Activated naive CD8-positive, alpha-beta T cell treated with anti-CD3 and anti-CD28 coated beads for 36 hours (primary cell): ENCODE data around the gene PHLDB2. TPM values are rescaled to one million over a fixed set of nuclear protein-coding genes. Genes with fewer than 3 reads are reported as not detected.
A peak's percentile ranks its signal among the peaks of the same experiment; 100 is the strongest.

Source experiments
- DNase-seq: peaks from one replicate; pipeline ENCODE4 v3.0.0; 2021
- H3K27ac Mint-ChIP-seq: one replicate; pipeline ENCODE4 v1.8.0; 2022; ENCODE audit warnings: mild to moderate bottlenecking, moderate library complexity, mixed read lengths
- H3K27me3 Mint-ChIP-seq: one replicate; pipeline ENCODE4 v1.8.0; 2022; ENCODE audit warnings: mild to moderate bottlenecking, mixed read lengths
- H3K36me3 Mint-ChIP-seq: one replicate; pipeline ENCODE4 v1.8.0; 2021; ENCODE audit warnings: mild to moderate bottlenecking, mixed read lengths
- H3K4me1 Mint-ChIP-seq: one replicate; pipeline ENCODE4 v1.8.0; 2021; ENCODE audit warnings: mixed read lengths
- H3K4me3 Mint-ChIP-seq: one replicate; pipeline ENCODE4 v1.8.0; 2022; ENCODE audit warnings: mild to moderate bottlenecking, moderate library complexity, mixed read lengths
- H3K9me3 Mint-ChIP-seq: one replicate; pipeline ENCODE4 v1.8.0; 2022; ENCODE audit warnings: mixed read lengths
- total RNA-seq, 2 experiments: library from RNA; stranded (reverse); gene quantifications; one replicate each; pipeline ENCODE4 v1.2.3, GENCODE V29; 2021

The PHLDB2 gene
- total RNA-seq, 2 experiments from 2014 or later: 2.3 to 2.5 TPM

- H3K4me1 Mint-ChIP-seq: peaks cover 20% of the 10 kb centered on the region
- H3K36me3 Mint-ChIP-seq: no peaks in the 10 kb centered on the region
- H3K27ac Mint-ChIP-seq: no peak overlapping the region
- DNase-seq: no peak
- H3K27me3 Mint-ChIP-seq: no peaks in the 10 kb centered on the region
- no peak overlapping the region for H3K4me3 Mint-ChIP-seq
- no peaks in the 10 kb centered on the region for H3K9me3 Mint-ChIP-seq
Observed at GRCh38 chr3:112009670-112010069, 150.6 kb downstream of the PHLDB2 start.

- H3K27ac Mint-ChIP-seq: no peak overlapping the region
- peaks cover 13% of the 10 kb centered on the region for H3K4me1 Mint-ChIP-seq
- H3K4me3 Mint-ChIP-seq: no peak overlapping the region
- no peaks in the 10 kb centered on the region for H3K36me3 Mint-ChIP-seq
- H3K9me3 Mint-ChIP-seq: no peaks in the 10 kb centered on the region
- H3K27me3 Mint-ChIP-seq: no peaks in the 10 kb centered on the region
- DNase-seq: no peak
Observed at GRCh38 chr3:112010636-112011035, 151.6 kb downstream of the PHLDB2 start.

DNA sequence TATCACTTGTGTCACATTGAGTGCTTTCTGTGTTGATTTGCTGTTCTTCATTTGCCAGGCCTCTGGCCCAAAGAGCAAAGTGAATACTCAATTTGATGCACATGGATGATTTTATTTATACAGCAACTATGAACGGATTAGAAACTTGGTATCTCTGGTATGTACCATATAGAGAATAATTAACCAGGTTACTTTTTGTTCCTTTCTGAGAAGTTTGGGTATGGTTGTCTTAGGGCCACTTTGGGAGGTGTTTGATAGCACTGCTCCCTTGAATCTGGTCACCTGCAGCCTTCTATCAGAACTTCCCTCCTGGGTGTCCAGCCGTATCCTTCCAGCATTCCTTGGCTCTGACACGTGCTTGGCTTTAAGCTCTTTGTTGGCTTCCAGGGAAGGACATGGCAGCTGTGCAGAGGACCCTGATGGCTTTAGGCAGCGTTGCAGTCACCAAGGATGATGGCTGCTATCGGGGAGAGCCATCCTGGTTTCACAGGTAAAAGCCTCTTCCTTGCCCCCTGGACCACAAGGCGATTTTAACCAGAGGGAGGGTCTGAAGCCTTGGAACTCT lies 152.4 kb downstream of the PHLDB2 start:
- Mint-ChIP-seq H3K27ac (no peak overlapping the region), H3K4me1 (peaks cover 13% of the 10 kb centered on the region), H3K36me3 (no peaks in the 10 kb centered on the region), H3K27me3 (no peaks in the 10 kb centered on the region), H3K4me3 (no peak overlapping the region), H3K9me3 (no peaks in the 10 kb centered on the region)
- no peak for DNase-seq

- H3K36me3 Mint-ChIP-seq: no peaks in the 10 kb centered on the region
- H3K4me1 Mint-ChIP-seq: peaks cover 16% of the 10 kb centered on the region
- H3K9me3 Mint-ChIP-seq: no peaks in the 10 kb centered on the region
- no peak for DNase-seq
- no peak overlapping the region for H3K4me3 Mint-ChIP-seq
- H3K27ac Mint-ChIP-seq: peak overlapping the region; percentile 0
- H3K27me3 Mint-ChIP-seq: no peaks in the 10 kb centered on the region
Observed at GRCh38 chr3:112012205-112012992, 153.3 kb downstream of the PHLDB2 start.

DNA sequence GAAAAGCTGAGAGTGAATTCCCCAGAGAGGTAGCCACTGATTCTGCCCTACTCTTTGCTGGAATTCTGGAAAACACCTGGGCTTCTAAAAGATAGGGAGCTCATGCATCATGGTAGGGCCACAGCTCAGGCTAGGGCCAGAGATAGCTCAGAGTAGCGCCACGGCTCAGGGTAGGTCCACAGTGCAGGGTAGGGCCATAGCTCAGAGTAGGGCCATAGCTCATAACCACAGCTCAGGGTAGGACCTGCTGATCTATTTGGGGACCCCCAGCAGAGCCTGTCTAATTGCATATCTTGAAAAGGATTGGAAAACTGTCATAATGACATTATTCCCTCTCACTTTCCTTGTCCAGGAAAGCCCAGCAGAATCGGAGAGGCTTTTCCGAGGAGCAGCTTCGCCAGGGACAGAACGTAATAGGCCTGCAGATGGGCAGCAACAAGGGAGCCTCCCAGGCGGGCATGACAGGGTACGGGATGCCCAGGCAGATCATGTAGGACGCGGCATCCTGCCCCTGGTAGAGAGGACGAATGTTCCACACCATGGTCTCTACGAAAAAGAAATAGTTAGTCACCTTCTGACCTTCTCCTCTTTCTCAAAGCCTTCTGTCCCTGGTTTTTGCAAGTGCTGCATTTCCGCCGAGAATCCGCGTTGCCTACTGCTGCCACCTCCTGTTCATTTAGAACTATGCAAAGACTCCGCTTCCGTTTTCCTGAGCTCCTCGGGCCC lies 154.2 kb downstream of the PHLDB2 start:
- peak overlapping the region; percentile 0 for H3K27ac Mint-ChIP-seq
- H3K36me3 Mint-ChIP-seq: no peaks in the 10 kb centered on the region
- DNase-seq: peak; percentile 58
- no peak overlapping the region for H3K4me3 Mint-ChIP-seq
- no peaks in the 10 kb centered on the region for H3K9me3 Mint-ChIP-seq
- H3K27me3 Mint-ChIP-seq: no peaks in the 10 kb centered on the region
- H3K4me1 Mint-ChIP-seq: peaks cover 16% of the 10 kb centered on the region

GRCh38 chr3:112013784-112014143 lies 154.7 kb downstream of the PHLDB2 start:
- peaks cover 16% of the 10 kb centered on the region for H3K4me1 Mint-ChIP-seq
- H3K9me3 Mint-ChIP-seq: no peaks in the 10 kb centered on the region
- no peak for DNase-seq
- no peak overlapping the region for H3K4me3 Mint-ChIP-seq
- H3K36me3 Mint-ChIP-seq: no peaks in the 10 kb centered on the region
- no peaks in the 10 kb centered on the region for H3K27me3 Mint-ChIP-seq
- H3K27ac Mint-ChIP-seq: no peak overlapping the region

- peaks cover 1% of the 10 kb centered on the region for H3K9me3 Mint-ChIP-seq
- H3K4me3 Mint-ChIP-seq: no peak overlapping the region
- no peaks in the 10 kb centered on the region for H3K27me3 Mint-ChIP-seq
- H3K27ac Mint-ChIP-seq: no peak overlapping the region
- no peaks in the 10 kb centered on the region for H3K36me3 Mint-ChIP-seq
- no peak for DNase-seq
- peaks cover 16% of the 10 kb centered on the region for H3K4me1 Mint-ChIP-seq
Observed at GRCh38 chr3:112017091-112017490, 158.0 kb downstream of the PHLDB2 start.

DNA sequence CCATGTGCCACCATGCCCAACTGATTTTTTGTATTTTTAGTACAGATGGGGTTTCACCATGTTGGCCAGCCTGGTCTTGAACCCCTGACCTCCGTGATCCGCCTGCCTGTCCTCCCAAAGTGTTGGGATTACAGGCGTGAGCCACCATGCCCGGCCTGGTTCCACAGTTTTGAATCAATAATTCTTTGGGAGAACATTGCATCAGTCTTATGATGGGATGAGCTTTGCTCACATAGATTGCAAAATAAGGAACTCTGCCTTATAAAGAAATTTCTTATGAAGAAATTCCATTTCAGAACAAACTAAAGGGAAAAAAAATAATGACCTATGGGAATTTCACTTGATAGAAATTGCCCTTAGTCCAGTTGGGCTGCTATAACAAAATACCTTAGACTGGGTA lies 159.6 kb downstream of the PHLDB2 start:
- Mint-ChIP-seq H3K4me1 (peaks cover 8% of the 10 kb centered on the region), H3K9me3 (peaks cover 1% of the 10 kb centered on the region), H3K36me3 (no peaks in the 10 kb centered on the region), H3K27me3 (no peaks in the 10 kb centered on the region), H3K4me3 (no peak overlapping the region), H3K27ac (no peak overlapping the region)
- DNase-seq: no peak

- Mint-ChIP-seq H3K9me3 (peaks cover 1% of the 10 kb centered on the region), H3K27me3 (no peaks in the 10 kb centered on the region), H3K4me3 (no peak overlapping the region), H3K27ac (no peak overlapping the region), H3K36me3 (no peaks in the 10 kb centered on the region), H3K4me1 (peaks cover 3% of the 10 kb centered on the region)
- DNase-seq: no peak
Observed at GRCh38 chr3:112019716-112020115, 160.7 kb downstream of the PHLDB2 start.

- no peak for DNase-seq
- Mint-ChIP-seq H3K27ac (no peak overlapping the region), H3K4me3 (no peak overlapping the region), H3K36me3 (no peaks in the 10 kb centered on the region), H3K9me3 (peaks cover 1% of the 10 kb centered on the region), H3K27me3 (no peaks in the 10 kb centered on the region), H3K4me1 (peaks cover 3% of the 10 kb centered on the region)
Observed at GRCh38 chr3:112020674-112021085, 161.6 kb downstream of the PHLDB2 start.

Other genes starting within 250 kb of the PHLDB2 start
- gene PLCXD2, start 184.6 kb upstream of the PHLDB2 start, total RNA-seq: 1 to 10 TPM; 8.1 to 8.5 TPM
- gene ABHD10, start 119.8 kb downstream of the PHLDB2 start, total RNA-seq: 10 to 100 TPM; 56.2 to 57.8 TPM
- under 1 TPM; 0.31 to 0.48 TPM for gene TAGLN3, start 139.7 kb downstream of the PHLDB2 start, total RNA-seq
- not detected for gene TMPRSS7, start 175.5 kb downstream of the PHLDB2 start, total RNA-seq
- 1 to 10 TPM; 3.4 to 4.5 TPM for gene C3orf52, start 227.1 kb downstream of the PHLDB2 start, total RNA-seq